Neural crest cell (in vitro differentiated cells): ENCODE results near the gene GALNT5. TPM values are rescaled to one million over a fixed set of nuclear protein-coding genes. Genes with fewer than 3 reads are reported as not detected.

Experiments
- DNase-seq: peaks from one replicate; pipeline ENCODE4 v3.0.0; 2021; ENCODE audit warnings: low read depth, mixed read lengths, low spot score
- H3K27ac Mint-ChIP-seq: one replicate; pipeline ENCODE4 v1.8.0; 2021; ENCODE audit warnings: mild to moderate bottlenecking, mixed read lengths; ENCODE audit not compliant: unreplicated experiment
- H3K27me3 Mint-ChIP-seq: 2 replicates; pipeline ENCODE4 v1.8.0; 2021; ENCODE audit warnings: low read depth, mild to moderate bottlenecking, mixed read lengths
- H3K36me3 Mint-ChIP-seq: 2 replicates; pipeline ENCODE4 v1.8.0; 2021; ENCODE audit warnings: low read depth, mild to moderate bottlenecking, mixed read lengths
- H3K4me1 Mint-ChIP-seq: 2 replicates; pipeline ENCODE4 v1.8.0; 2021; ENCODE audit warnings: mixed read lengths
- H3K4me3 Mint-ChIP-seq: one replicate; pipeline ENCODE4 v1.8.0; 2021; ENCODE audit warnings: mild to moderate bottlenecking, mixed read lengths
- H3K9me3 Mint-ChIP-seq: 2 replicates; pipeline ENCODE4 v1.8.0; 2021; ENCODE audit warnings: mixed read lengths
- total RNA-seq: library from RNA; stranded (reverse); gene quantifications from 2 replicates; pipeline ENCODE4 v1.2.1, GENCODE V29; 2021
- TF ChIP-seq, protein P1 (sequence below): fragments of 200-600 bp; sonication (generic); conservative IDR thresholded peaks from 2 replicates; pipeline ENCODE4 v1.5.0; 2021; ENCODE audit warnings: antibody characterized with exemption, mild to moderate bottlenecking

GALNT5 gene
- total RNA-seq, 1 donor from 2014 or later, result 0.12 TPM

- Mint-ChIP-seq H3K9me3 (no peaks in the 10 kb centered on the region), H3K4me1 (no peaks in the 10 kb centered on the region), H3K27ac (no peak overlapping the region), H3K4me3 (no peak overlapping the region), H3K36me3 (no peaks in the 10 kb centered on the region), H3K27me3 (peaks cover 6% of the 10 kb centered on the region)
- DNase-seq, result no peak
- TF ChIP-seq, protein P1, sequence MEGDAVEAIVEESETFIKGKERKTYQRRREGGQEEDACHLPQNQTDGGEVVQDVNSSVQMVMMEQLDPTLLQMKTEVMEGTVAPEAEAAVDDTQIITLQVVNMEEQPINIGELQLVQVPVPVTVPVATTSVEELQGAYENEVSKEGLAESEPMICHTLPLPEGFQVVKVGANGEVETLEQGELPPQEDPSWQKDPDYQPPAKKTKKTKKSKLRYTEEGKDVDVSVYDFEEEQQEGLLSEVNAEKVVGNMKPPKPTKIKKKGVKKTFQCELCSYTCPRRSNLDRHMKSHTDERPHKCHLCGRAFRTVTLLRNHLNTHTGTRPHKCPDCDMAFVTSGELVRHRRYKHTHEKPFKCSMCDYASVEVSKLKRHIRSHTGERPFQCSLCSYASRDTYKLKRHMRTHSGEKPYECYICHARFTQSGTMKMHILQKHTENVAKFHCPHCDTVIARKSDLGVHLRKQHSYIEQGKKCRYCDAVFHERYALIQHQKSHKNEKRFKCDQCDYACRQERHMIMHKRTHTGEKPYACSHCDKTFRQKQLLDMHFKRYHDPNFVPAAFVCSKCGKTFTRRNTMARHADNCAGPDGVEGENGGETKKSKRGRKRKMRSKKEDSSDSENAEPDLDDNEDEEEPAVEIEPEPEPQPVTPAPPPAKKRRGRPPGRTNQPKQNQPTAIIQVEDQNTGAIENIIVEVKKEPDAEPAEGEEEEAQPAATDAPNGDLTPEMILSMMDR, result no peak
Measured at GRCh38 chr2:157291018-157291417, 33.5 kb downstream of the GALNT5 start.

GRCh38 chr2:157292853-157293252, 35.3 kb downstream of the GALNT5 start:
- no peaks in the 10 kb centered on the region for H3K9me3 Mint-ChIP-seq
- no peak overlapping the region for H3K4me3 Mint-ChIP-seq
- peaks cover 6% of the 10 kb centered on the region for H3K27me3 Mint-ChIP-seq
- DNase-seq, result no peak
- TF ChIP-seq, protein P1, result no peak
- H3K27ac Mint-ChIP-seq, result no peak overlapping the region
- no peaks in the 10 kb centered on the region for H3K36me3 Mint-ChIP-seq
- no peaks in the 10 kb centered on the region for H3K4me1 Mint-ChIP-seq

DNA sequence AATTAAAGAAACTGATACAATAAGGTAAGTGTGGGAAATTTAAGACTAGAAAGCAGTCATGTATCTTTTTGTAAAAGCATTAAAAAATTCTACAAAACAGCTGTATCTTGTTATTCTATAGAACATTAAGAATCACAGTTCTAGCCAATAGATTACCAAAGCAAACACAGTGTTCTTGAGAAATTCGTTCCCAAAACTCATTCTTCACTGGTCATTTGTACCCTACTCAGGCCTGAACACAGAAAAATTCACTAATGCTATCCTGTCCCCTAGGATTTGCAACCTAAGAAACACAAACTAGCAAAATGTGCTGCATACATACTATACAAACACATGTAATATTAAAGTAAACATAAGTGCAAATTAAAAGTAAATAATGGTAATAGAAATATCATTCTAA, 39.0 kb downstream of the GALNT5 start:
- H3K27me3 Mint-ChIP-seq, result peaks cover 14% of the 10 kb centered on the region
- no peak for DNase-seq
- H3K9me3 Mint-ChIP-seq, result no peaks in the 10 kb centered on the region
- H3K27ac Mint-ChIP-seq, result no peak overlapping the region
- no peak overlapping the region for H3K4me3 Mint-ChIP-seq
- no peaks in the 10 kb centered on the region for H3K4me1 Mint-ChIP-seq
- TF ChIP-seq, protein P1, result no peak
- no peaks in the 10 kb centered on the region for H3K36me3 Mint-ChIP-seq

DNA sequence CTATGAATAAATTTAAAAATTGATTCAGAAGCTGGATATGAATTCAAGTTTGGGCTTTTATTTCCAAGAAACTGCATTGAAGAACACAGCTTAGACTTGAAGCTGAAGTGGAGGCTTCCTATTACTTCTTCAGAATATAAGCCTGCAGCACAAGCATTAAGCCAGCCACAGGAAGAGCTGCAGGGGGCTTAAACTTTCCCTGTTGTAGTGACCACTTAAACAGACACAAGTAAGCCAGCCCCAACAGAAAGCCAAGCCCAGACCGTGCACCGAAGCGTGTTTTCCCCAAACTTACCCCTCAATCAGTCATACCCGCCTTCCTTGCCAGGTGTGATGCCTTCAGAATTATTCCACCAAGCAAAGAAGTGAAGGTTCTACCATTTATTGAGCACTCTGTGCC, 39.5 kb downstream of the GALNT5 start:
- no peaks in the 10 kb centered on the region for H3K4me1 Mint-ChIP-seq
- DNase-seq, result no peak
- H3K9me3 Mint-ChIP-seq, result no peaks in the 10 kb centered on the region
- TF ChIP-seq, protein P1, result no peak
- no peak overlapping the region for H3K27ac Mint-ChIP-seq
- H3K4me3 Mint-ChIP-seq, result no peak overlapping the region
- H3K36me3 Mint-ChIP-seq, result no peaks in the 10 kb centered on the region
- peaks cover 17% of the 10 kb centered on the region for H3K27me3 Mint-ChIP-seq

DNA sequence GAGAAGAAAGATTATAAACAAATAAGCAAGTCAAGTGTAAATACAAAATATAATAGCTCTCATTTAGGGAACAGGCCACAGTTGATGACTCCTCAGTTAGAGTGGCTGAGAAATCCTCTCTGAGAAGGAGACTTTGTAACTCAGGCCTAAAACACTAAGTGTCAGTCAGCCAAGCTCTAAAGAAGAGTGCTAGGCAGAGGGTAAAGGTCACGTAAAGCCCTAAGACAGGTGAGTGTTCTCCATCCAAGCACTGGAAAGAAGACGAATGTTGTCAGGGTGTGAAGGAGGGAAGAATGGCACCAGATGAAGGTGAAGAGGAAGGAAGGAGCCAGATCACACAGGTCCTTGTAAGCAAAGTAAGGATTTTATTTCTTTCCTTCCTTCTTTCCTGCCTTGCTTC, 43.8 kb downstream of the GALNT5 start:
- Mint-ChIP-seq H3K4me3 (no peak overlapping the region), H3K9me3 (no peaks in the 10 kb centered on the region), H3K36me3 (no peaks in the 10 kb centered on the region), H3K27me3 (peaks cover 25% of the 10 kb centered on the region), H3K27ac (no peak overlapping the region), H3K4me1 (no peaks in the 10 kb centered on the region)
- no peak for DNase-seq
- TF ChIP-seq, protein P1, result no peak
